ENCODE data around the gene COL27A1.
A peak's percentile ranks its signal among the peaks of the same experiment; 100 is the strongest.

Gene COL27A1

DNA sequence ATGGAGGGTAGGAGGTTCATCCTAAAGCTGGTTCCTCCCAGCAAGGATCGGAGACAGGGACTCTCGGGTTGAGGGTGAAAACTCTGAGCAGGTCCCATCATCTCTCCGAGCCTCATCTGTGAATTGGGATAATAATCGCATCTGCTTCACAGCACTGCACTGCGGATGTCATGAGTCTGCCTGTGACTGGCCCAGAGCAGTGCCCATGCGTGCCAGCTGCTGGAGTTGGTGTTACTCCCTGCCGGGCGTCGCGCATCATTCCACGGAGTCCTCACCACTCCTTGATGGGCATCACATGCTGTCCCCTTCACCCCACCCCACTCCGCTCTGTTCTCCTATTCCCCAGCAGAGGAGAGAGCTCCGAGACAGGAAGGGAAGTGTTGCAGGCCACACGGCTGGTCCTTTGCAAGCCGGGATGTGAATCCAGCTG is 132.4 kb downstream of the COL27A1 start:
- no peak for DNase-seq (ENCODE audit: low spot score)

DNA sequence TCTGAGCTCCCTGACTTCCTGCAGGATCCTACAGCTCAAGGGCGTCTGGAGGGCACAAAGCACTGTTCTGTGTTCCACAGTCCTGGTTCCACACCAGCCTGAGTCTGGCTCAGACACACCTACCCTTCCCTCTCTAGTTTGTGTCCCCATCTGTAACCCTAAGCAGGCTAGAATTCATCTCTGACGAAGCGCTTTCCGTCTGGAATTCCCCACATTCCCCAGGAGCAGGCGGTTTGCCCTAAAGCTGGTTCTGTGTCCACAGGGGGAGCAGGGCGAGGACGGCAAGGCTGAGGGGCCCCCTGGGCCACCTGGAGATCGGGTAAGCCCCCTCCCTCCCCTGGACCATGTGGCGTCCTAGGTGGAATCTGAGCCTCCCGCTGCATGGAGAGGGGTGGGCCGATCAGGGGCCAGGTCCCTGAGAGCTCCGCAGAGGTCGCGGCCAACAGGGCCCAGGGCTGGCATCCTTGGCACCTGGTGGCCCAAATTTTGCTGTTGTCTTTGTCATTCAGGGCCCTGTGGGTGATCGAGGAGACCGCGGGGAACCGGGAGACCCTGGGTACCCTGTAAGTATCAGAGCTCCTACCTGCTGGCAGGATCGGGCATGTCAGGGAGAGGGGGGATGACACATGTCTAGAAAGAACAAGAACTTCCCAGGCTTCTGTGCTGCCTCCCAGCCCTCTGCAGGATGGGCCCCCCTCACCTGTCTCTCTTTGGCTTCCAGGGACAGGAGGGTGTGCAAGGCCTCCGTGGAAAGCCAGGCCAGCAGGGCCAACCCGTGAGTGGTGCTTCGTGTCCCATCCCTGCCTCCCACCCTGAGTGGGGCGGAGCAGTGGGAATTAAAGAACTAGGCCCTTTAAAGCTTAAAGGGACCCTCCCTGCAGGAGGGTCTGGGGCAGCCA is 133.1 kb downstream of the COL27A1 start:
- no peak for DNase-seq (ENCODE audit: low spot score)

DNA sequence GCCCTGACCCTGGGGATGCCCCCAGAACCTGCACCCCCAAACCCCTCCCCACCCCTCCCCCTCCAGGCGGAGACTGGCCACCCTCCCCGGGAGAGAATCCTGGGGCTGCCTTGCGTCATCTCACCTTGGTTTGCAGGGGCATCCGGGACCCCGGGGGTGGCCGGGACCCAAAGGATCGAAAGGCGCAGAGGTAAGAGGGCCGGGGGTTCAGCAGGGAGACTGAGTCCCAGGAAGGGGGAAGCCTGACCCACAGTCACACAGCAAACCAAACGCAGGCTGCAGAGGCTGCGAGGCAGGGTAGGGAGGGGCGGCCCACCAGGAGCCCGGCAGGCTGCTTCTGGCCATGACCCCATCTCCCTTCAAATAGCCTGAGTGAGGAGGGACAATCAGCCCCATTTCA is 133.8 kb downstream of the COL27A1 start:
- DNase-seq (ENCODE audit: low spot score): no peak

GRCh38 chr9:114289571-114290481 is 134.5 kb downstream of the COL27A1 start:
- DNase-seq (ENCODE audit: low spot score): no peak

DNA sequence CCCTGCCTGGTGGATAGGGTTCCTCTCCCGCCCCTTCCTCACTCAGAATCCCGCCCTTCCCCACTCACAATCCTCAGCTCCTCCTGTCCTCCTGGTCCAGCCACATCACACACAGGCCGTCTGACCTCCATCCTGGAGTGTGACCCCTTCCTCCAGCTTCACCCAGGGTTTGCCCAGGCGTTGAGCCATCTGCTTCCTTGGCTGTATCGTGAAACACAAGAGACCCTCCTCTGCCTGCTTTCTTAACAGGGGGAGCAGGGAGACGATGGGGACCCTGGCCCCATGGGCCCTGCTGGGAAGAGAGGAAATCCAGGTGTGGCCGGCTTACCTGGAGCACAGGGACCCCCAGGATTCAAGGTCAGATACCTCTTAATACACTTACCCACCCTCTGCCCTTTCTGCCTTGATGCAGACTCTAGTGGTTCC is 135.2 kb downstream of the COL27A1 start:
- DNase-seq (ENCODE audit: low spot score): no peak

DNA sequence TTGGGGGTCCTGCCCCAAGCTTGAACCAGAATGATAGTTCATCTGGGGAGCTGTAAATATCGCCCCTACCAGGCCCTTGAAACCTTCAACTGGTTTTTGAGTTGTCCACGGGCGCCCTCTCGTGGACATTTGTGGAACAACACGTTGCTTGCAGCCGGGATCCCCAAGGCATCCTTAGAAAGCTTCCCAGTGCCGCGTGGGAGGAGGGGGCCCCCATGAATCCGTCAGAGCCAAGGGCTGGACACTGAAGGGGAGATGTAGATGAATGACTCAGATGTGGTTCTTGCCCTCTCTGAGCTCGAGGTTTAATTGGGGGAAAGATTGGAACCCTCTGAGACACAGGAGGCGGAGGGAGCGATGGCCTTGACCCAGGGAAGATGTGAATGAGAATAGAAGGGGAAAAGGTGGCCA is 135.7 kb downstream of the COL27A1 start:
- peak; percentile 66 for DNase-seq (ENCODE audit: low spot score)

- no peak for DNase-seq (ENCODE audit: low spot score)
These were observed 136.7 kb downstream of the COL27A1 start for GRCh38 chr9:114291886-114292590.

GRCh38 chr9:114294664-114295063 is 139.3 kb downstream of the COL27A1 start:
- no peak for DNase-seq (ENCODE audit: low spot score)

DNA sequence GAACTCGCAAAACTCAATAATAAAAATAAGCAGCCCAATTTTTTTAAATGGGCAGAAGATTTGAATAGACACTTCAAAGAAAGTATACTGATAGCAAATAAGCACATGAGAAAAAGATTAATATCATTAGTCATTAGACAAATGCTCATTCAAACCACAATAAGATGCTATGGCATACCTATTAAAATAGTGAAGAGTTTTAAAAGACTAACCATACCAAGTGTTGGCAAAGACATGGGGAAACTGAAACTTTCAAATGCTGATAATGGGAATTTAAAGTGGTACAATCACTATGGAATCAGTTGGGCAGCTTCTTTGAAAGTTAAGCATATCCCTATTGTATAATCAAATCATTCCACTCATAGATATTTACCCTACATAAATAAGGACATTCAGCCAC is 141.0 kb downstream of the COL27A1 start:
- DNase-seq (ENCODE audit: low spot score): no peak

- DNase-seq (ENCODE audit: low spot score): no peak
These were observed 144.2 kb downstream of the COL27A1 start for GRCh38 chr9:114299286-114300152.

GRCh38 chr9:114300153-114300845 is 145.0 kb downstream of the COL27A1 start:
- no peak for DNase-seq (ENCODE audit: low spot score)

- no peak for DNase-seq (ENCODE audit: low spot score)
These were observed 145.8 kb downstream of the COL27A1 start for GRCh38 chr9:114300846-114301797.

DNA sequence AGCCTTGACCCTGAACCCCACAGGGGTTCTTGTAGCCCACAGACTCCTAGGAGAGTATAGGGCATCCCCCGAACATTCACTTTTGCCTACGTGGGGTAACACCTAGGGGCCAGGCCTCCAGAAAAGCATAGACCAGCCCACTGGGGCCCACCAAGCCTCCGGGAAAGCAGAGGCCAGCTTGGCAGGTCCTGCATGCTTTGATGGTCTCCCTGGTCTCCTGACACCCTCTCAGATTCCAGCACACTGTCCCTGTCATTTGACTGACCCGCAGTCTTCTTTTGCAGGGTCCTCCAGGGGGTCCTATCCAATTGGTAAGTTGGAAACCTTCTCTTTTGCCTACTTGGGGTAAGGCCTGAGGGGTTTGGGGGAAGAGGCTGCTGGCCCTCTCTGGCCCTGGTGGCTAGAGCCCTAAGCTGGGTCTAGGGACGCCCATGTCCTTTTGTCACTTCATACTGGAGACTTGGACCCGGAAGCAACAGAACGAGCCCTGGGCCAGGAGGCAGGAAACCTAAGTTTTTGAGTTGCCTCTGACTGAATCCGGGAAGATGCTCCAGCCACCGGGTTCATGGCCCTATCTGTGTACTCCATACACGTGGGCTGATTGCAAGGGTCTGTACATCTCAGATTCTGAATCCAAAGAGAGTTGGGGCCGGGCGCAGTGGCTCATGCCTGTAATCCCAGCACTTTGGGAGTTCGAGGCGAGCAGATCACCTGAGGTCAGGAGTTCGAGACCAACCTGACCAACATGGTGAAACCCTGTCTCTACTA is 146.6 kb downstream of the COL27A1 start:
- no peak for DNase-seq (ENCODE audit: low spot score)

DNA sequence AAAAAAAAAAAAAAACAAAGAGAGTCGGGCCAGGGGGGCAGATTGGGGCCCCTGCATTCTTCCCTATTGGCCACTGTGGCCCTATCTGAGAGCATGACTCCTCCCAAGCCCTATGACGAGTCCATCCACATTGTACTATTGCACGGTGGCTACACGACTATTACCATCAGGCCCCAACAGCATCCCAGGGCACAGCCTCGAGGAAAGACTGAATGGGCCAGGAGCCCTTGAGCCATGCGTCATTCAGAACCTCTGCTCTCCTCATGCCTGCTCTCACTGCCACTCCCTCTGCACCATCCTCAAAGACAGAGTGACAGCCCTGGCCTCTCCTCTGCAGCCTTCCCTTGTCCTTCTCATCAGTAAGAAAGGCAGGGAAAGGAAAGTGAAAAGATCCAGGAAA is 147.4 kb downstream of the COL27A1 start:
- DNase-seq (ENCODE audit: low spot score): no peak

GRCh38 chr9:114303571-114303970 is 148.2 kb downstream of the COL27A1 start:
- DNase-seq (ENCODE audit: low spot score): no peak

- no peak for DNase-seq (ENCODE audit: low spot score)
These were observed 148.6 kb downstream of the COL27A1 start for GRCh38 chr9:114303977-114304376.

DNA sequence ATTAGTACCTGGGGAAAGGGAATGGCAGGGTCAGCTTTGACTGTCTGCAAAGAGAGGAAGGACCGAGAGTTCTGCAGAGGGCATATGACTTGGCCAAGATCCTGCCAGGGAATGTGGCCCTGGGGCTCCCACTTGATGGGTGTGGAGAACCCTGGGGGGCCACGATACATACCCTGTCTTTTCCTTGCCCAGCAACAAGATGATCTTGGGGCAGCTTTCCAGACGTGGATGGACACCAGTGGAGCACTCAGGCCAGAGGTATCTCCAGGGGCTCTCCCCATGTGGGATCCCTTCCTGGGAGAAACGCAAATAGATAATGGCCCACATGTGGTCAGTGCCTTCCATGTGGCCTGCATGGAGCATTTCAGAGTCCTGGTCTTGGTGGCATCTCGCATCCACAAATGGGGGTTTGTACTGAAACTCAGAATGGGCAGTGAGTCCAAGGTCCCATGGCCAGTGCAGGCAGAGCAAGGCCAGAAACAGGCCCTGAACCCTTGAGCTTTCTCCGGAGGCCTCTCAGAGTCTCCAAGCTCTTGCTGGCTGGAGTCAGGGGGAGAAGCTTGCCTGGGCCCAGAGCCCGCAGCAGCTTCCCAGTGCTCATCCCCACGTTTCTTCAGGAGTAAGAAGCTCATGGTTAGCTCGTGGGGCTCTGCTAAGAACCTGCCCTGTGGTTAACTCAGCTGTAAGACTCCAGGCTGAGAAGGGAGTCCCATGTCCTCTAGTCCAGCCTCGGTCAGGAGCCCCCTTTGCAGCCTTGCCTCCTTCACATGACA is 149.3 kb downstream of the COL27A1 start:
- DNase-seq (ENCODE audit: low spot score): no peak

GRCh38 chr9:114307899-114308267 is 152.5 kb downstream of the COL27A1 start:
- DNase-seq (ENCODE audit: low spot score): no peak

Measured in COLO829 (cell line).